HG02970 (cell line): Measurements from ENCODE around the gene ZNF106.

Source experiments
- ATAC-seq: cut with Tn5 transposase; IDR thresholded peaks from one replicate; pipeline ENCODE4 v1.9.1; 2021; ENCODE audit warnings: mild to moderate bottlenecking, moderate library complexity, moderate number of reproducible peaks; ENCODE audit not compliant: unreplicated experiment, low FRiP score

Gene ZNF106

GRCh38 chr15:42490671-42491538 is at the start of gene ZNF106:
Gene ZNF106, minus strand, starts transcription at chr15:42491141. Its CDS starts 18,852 bp downstream, at chr15:42472289.
- ATAC-seq: peak; percentile 61

GRCh38 chr15:42533246-42533645 is 42.3 kb upstream of the ZNF106 start:
- ATAC-seq: no peak

- no peak for ATAC-seq
Measured at GRCh38 chr15:42528970-42529369, 38.0 kb upstream of the ZNF106 start.

DNA sequence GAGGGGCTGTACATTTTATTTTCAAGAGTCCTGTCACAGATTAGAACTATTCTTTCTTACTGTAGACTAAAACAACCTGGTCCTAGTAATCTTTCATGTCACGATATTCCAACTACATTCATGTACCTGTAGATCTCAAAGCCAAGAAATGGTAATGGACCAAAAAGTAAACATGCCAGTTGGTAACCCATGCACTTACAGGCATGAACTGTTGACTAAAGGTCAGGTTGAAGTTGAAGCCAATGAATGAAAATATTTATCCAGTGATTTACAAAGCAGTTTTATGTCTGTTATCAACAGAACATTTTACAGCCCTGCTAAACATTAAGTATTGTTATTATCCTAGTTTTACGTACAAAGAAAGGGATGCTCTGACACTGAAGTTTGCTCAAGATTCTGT is 32.4 kb upstream of the ZNF106 start:
- no peak for ATAC-seq

GRCh38 chr15:42511007-42511391 is 20.1 kb upstream of the ZNF106 start:
- no peak for ATAC-seq

GRCh38 chr15:42510258-42511006 is 19.5 kb upstream of the ZNF106 start:
- ATAC-seq: no peak

DNA sequence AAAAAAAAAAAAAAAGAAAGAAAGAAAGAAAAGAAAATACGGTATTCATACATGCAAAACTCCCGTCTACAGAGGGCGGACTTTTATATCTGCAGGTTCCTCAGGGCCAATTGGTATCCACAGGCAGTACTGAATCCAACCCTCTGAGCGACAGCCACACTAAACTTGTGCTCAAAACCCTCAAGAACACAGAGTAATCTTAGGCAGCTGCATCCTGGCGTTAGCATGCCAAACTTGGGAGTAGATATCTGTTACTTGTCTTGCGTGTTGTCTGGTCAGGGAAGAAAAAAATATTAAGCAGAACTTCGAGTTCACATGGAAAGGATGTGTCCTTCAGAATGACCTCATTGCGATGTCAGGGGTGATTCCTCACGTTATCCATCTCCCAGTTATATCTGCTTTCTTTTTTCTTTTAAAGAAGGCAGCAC is 17.3 kb upstream of the ZNF106 start:
- no peak for ATAC-seq

DNA sequence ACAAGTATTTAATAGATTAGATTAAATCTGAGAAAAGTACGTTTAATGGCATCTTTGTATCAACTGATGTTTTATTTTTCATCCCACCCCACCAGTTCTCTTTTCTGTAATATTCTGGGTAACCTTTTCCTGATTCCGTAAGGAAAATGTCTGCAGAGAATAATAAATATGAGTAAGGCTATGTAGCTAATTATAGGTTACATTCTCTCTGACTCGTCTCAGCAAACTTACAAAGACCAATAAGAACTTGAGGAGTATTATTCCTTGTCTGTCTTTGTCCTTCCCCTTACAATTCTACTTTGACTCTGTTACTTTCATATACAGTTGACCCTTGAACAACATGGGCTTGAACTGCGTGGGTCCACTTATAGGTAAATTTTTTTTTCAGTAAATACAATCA is 16.6 kb upstream of the ZNF106 start:
- ATAC-seq: no peak

DNA sequence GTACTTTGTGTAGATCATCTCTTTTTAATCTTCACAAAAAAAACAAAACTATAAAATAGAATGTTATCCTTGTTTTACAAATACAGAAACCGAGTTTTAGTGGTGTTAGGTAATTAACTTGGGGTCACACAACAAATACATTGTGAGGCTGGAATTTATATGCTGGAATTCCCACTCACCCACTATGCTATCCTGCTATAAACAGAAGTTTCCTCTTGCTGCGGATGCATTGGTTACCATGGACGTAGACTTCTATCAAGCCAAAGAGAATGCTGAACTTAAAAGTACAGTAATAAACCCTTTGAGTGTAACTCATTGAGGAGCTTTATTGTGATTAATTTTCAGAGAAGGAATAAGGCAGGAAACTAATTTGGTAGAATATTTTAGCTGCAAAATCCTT is 13.7 kb upstream of the ZNF106 start:
- ATAC-seq: no peak

GRCh38 chr15:42503825-42504224 is 12.9 kb upstream of the ZNF106 start:
- no peak for ATAC-seq

GRCh38 chr15:42502477-42502876 is 11.5 kb upstream of the ZNF106 start:
- no peak for ATAC-seq

- no peak for ATAC-seq
Measured at GRCh38 chr15:42499858-42500609, 9.1 kb upstream of the ZNF106 start.

- no peak for ATAC-seq
Measured at GRCh38 chr15:42498212-42499068, 7.5 kb upstream of the ZNF106 start.

DNA sequence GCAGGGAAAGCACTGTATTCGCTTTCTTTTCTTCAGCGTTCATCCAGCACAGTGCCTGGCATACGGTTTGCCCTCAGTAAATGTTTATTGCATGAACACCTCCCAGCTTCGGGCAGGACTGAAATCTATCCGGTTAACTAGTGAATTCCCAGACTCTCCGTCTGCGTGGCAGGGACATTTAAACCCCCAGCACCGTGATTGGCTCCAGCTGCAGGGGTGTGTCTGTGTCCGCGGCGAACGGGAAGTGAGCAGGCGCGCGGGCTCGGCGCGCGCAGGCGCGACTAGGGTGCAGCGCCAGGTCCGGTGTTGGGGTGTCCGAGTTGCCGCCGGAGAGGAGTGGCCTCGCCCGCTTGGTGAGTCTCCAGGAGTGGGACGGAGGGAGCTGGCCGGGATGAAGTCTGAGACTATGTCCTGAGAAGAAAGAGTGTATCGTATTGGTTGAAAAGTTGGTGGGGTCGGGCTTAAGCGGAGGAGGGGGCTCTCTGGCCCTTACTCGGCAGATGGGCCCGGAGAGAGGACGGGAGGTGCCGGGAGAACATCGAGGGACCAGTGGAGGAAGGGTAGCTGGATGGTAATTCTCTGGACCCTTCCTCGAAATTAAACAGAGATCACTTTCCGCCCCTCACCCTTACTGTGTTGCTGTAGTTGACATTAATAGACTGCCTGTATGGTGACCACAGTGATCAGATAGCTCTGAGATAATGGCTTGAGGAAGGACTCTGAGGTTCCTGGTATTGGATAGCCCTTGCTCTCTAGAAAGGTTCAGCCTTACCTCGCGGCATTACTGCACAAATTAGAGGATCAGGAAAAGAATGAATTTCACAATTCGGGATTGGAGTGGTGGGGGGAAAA is 4.6 kb upstream of the ZNF106 start, which contains the start of gene SNAP23:
Gene SNAP23 (plus strand): TSS at position 274 of the 852 bp plus-strand sequence. CDS start 16,213 bp downstream, outside the sequence.
- peak; percentile 67 for ATAC-seq

DNA sequence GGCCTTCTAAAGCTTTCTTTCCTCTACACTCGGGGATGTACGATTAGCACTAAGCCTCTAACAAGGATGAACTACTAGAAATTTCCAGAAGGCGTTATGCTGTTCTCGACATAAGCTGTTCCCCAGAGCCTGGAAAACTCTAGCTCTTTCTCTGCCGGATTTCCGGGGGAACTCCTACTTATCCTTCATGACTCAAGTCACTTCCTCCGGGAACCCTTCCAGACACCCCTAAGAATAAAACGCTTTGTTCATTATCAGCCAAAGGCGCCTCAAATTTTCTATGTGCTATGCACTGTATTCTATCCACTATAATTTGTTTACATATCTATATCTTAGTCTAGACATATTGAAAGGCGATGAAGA is 4.0 kb upstream of the ZNF106 start:
- no peak for ATAC-seq

- ATAC-seq: no peak
Measured at GRCh38 chr15:42493679-42494078, 2.7 kb upstream of the ZNF106 start.

GRCh38 chr15:42491539-42492225 is 741 bp upstream of the ZNF106 start:
- no peak for ATAC-seq

DNA sequence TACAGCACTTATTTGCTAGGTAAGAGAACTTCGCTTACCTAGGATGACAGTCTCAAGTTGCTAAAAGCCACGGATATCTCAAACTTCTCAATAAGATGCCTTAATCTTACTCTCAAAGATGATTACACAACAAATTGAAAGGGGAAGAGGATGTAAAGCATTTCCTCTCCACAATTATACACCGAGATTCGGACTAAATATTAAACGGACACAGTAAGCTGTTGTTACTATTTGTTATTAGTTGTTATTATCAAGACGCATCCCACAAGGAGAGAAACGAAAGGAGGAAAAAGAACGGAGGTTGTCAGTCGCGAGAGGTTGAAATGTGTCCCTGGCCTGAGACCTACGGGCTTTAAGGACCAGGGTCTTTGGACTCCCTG is 660 bp downstream of the ZNF106 start:
- ATAC-seq: no peak

DNA sequence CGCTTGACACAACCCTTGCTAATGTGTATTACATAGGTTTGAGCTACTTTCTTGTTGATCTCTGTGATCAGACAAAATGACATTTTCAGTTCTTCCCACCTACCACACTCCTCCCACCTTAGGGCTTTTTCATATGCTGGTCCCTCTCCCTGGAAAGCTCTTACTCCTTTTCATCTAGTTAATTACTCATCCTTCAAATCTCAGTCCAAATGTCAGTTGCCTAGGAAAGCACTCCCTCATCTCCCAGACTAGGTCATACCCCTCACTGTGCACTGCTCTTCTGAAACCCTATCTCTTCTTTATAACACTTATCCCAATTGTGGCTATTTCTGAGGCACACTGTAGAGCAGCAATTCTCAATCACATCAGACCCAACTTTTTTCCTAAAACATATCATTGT is 7.3 kb downstream of the ZNF106 start:
- ATAC-seq: no peak
